DMS53 (cell line): ENCODE measurements around the gene CHD5.
A peak's percentile ranks its signal among the peaks of the same experiment; 100 is the strongest.
"Not testable (repeated sequence)": the region's sequence is repeated elsewhere in the genome, so short reads cannot be mapped to it uniquely, and the experiment has no call there.

Experiments used
- DNase-seq: peaks from one replicate; lab custom pipeline; 2025; lab: John Stamatoyannopoulos, UW

Gene CHD5

DNA sequence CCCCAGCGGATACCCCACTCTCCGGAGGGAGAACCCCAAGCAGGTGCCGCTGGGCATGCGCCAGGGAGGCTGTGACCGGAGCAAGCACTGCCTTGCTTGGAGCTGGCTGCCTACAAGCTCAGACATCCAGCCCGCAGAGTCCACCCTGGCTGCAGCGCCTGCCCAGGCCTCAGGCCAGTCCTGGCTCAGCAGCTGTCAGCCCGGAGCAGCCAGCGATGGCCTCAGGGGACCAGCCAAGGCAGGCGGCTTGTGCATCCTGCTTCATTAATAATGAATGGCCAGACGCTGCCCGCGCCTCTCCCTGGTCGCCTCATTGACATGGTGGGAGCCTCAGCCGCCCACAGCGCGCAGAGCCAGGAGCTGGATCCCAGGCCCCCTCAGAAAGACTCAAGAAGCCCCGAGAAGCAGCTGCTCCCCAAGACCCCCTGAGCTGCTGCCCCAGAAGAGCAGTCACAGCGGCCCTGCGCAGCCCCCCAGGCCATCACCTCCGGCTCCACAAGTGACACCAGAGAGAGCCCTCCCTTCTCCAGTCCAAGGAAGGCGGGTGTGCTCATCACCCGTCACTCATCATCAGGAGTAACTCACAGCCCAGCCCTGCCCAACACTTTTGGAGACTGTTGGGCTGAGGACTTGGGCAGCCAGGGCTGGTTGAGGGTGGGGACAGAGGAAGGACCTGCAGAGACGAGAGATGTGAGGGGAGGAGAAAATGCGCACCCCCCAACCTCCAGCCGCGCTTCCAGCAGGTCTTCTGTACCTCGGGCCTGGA is 114.8 kb downstream of the CHD5 start:
- DNase-seq: no peak

DNA sequence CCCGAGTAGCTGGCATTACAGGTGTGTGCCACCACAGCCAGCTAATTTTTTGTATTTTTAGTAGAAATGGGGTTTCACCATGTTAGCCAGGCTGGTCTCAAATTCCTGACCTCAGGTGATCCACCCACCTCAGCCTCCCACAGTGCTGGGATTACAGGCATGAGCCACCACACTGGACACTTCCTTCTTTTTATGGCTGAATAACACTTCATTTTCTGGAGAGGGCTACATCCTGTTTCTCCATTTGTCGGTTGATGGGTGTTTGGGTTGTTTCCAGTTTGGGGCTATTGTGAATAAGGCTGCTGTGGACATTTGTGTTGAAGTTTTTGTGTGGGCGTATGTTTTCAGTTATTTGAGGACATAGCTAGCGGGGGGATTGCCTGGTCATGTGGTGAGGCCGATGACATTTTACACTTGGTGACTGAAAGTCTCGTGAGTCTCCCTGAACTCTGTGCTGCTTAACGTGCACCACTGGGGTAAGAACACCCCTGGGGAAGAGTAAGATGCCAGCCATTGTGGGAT is 116.5 kb downstream of the CHD5 start:
- not testable (repeated sequence) for DNase-seq

DNA sequence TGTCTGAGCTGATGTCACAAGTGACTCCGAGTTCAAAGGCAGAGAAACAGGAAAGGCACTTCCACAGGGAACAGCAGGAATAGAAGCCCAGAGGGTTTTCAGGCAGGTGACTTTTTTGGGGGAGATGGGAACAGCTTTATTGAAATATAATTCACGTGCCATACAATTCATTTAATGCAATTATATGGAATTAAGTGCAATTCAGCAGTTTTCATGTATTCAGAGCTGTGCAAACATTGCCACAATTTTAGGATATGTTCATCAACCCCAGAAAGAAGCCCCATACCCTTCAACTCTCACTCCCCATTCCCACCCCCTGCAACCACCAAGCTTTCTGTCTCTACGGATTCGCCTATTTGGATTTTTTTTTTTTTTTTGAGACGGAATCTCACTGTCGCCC is 117.5 kb downstream of the CHD5 start:
- DNase-seq: no peak

DNA sequence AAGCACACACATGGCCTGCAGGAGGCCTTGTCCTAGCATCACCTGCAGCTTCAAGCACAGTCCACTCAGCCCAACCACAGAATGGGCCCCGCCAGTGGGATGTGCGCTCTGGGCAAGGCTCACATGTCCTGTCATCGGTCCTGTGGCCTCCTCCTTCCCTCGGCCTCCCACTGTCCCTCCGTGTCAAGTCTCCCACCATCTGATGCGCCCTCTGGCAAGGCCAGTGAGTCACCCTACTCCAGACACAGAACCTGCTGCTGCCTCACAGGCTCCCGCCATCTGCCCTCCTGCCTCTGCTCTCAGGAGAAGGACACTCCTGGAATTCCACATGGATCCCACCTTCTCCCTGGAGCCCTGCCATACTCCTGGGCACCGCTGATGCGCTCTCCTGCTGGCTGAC is 120.3 kb downstream of the CHD5 start:
- no peak for DNase-seq

DNA sequence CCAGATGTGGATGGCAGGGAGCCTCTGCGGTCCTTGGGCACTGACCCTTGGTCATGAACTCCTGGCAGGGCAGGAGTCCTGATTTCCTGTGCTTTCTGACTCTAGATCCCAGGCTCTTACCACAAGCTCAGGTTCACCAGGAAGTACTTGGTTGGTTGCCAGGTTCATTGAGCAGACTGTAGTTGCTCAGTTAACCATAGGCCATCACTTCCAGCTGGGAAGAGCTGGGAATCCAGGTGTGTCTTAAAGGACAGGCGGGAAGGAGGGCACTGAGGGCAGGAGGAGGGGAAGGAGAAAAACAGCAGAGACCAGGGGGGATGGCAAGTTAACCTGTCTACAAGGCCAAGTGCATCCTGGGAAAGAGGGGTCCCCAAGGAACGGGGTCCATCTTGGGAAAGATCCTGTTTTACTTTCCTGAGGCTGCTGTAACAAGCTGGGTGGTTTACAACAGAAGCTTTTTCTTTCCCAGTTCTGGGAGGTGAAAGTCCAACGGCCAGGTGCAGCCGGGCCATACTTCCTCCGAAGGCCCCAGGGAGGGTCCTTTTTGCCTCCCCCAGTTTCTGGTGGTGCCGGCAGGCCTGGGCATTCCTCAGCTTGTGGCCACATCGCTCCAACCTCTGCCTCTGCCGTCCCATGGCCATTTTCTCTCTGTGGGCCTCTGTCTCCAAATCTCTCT is 122.8 kb downstream of the CHD5 start:
- DNase-seq: no peak

DNA sequence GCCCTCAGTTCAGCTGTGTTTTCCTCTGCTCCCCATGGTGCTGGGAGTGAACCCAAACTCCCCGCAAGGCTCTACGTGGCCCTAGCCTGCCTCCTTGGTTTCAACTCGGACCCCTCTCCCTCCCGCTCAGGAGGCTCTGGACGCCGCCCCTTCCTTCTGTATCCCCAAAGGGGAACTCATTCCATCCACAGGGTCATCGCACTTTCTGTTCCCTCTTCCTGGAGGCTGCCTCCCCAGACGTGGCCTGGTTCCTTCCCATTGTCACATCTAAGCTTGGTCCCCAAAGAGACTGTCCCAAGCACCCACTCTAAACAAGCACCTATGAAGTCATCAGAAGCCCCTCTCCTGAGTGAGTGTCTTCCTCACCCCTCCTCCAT is 123.6 kb downstream of the CHD5 start:
- DNase-seq: no peak

DNA sequence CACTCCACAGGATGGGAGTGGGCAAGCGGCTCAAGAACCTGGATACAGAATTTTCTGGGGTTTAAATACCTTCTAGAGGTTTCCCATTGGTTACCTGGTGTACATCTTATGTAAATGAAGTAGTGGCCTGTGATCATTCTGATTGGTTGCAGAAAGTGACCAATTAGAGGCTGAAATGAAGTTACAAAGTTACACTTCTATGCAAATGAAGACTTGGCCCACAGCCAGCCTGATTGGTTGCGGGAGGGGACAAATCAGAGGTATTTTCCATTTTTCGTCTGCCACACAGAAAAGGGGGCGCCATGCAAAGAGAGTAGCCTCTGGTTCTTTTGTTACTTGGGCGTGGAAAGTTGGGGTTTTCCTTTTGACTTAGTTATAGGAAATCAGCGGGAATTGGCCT is 125.5 kb downstream of the CHD5 start:
- DNase-seq: no peak

DNA sequence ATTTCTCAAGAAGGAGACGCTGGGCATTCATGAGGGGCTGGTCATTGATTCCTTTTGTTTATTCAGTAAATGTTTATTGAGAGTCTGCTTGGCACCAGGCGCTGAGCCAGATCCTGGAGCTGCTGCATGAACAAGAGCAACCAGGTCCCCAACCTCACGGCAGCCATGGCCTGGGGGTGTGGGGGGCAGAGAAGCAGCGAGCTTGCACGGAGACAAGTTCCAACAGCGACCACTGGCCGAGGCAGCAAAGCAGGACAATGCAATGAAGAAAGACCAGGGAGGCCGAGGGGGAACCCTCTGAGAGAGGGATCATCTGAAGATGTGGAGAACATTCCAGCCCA is 126.9 kb downstream of the CHD5 start:
- DNase-seq: no peak

DNA sequence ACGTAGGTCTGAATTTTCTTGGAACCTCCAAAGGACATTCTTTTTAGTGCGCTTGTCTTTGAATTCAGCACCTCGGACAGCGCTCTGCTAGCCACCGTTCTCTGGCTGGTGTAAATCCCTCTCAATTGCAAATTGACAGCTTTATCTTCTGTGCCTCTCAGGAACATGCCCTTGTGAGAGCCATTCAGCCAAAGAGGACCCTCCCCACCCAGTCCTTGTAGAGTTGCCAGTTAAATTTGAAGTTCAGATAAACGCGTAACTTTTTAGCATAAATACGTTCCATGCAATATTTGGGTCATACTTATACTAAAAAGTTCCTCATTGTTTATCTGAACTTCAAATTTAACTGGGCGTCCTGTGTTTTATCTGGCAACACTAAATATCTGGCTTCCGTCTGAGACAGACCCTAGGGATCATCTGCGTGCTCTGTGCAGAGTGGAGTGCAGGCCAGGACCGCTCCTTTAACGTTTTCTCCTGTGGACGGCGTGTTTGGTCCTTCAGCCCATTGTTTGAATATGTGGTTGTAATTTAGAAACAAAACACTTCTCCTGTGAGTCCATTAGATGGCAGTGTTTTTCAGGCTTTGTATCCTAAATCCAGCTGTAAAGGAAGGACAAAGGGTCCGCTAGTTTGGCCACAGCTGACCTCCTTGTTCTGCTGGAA is 127.4 kb downstream of the CHD5 start:
- DNase-seq: peak; percentile 76
